CD4-positive, alpha-beta T cell treated with Interleukin-6 at 100 ng/mL for 8 hours (primary cell): ENCODE results near the gene CDH24.
A peak's percentile ranks its signal among the peaks of the same experiment; 100 is the strongest.

Source experiments
- DNase-seq: peaks from one replicate; pipeline ENCODE4 v3.0.0-alpha.2; 2020; ENCODE audit warnings: mixed read lengths, low spot score

The CDH24 gene

GRCh38 chr14:23060536-23061260 is 3.4 kb upstream of the CDH24 start:
- no peak for DNase-seq

- no peak for DNase-seq
Measured at GRCh38 chr14:23058654-23059504, 1.6 kb upstream of the CDH24 start.

GRCh38 chr14:23057757-23058653 is 685 bp upstream of the CDH24 start:
- DNase-seq: peak; percentile 86

- DNase-seq: peak; percentile 68
Measured at GRCh38 chr14:23056145-23056955, 970 bp downstream of the CDH24 start.

- DNase-seq: no peak
Measured at GRCh38 chr14:23055621-23056144, 1.6 kb downstream of the CDH24 start.

GRCh38 chr14:23055147-23055550 is 2.2 kb downstream of the CDH24 start:
- no peak for DNase-seq

GRCh38 chr14:23054000-23054811 is 3.1 kb downstream of the CDH24 start:
- DNase-seq: no peak

- no peak for DNase-seq
Measured at GRCh38 chr14:23053426-23053825, 3.9 kb downstream of the CDH24 start.

- no peak for DNase-seq
Measured at GRCh38 chr14:23052671-23053070, 4.6 kb downstream of the CDH24 start.

GRCh38 chr14:23052182-23052623 is 5.1 kb downstream of the CDH24 start:
- no peak for DNase-seq

GRCh38 chr14:23051141-23052057 is 5.9 kb downstream of the CDH24 start:
- no peak for DNase-seq

GRCh38 chr14:23049011-23049410 is 8.3 kb downstream of the CDH24 start:
- no peak for DNase-seq

GRCh38 chr14:23047751-23048693 is 9.3 kb downstream of the CDH24 start:
- DNase-seq: no peak

GRCh38 chr14:23047034-23047634 is 10.2 kb downstream of the CDH24 start:
- no peak for DNase-seq

- DNase-seq: no peak
Measured at GRCh38 chr14:23045419-23046357, 11.6 kb downstream of the CDH24 start.

- DNase-seq: no peak
Measured at GRCh38 chr14:23044840-23045239, 12.5 kb downstream of the CDH24 start.
